Activated B cell treated with CpG ODN at 0.5 μM for 24 hours (primary cell): ENCODE measurements around the gene OR9Q1. TPM values are rescaled to one million over a fixed set of nuclear protein-coding genes. Genes with fewer than 3 reads are reported as not detected.

Experiments
- ATAC-seq: fragments of 200-7000 bp; cut with Tn5 transposase; one replicate; pipeline ENCODE4 v1.10.0; 2021; ENCODE audit warnings: low read depth, mild to moderate bottlenecking, moderate library complexity
- CTCF ChIA-PET: fragments of 350-600 bp; sonication (Branson Sonifier 250); formaldehyde crosslinking; loops from one replicate; lab custom pipeline; 2021; ENCODE audit warnings: antibody characterized with exemption; lab: Charles Lee
- POLR2A ChIA-PET: fragments of 350-600 bp; sonication (Branson Sonifier 250); formaldehyde crosslinking; loops from one replicate; lab custom pipeline; 2021; ENCODE audit warnings: antibody characterized with exemption; lab: Charles Lee
- DNase-seq: peaks from one replicate; pipeline ENCODE4 v3.0.0; 2022
- H3K27ac Mint-ChIP-seq: one replicate; pipeline ENCODE4 v1.8.0; 2020; ENCODE audit warnings: mixed read lengths
- H3K27me3 Mint-ChIP-seq: one replicate; pipeline ENCODE4 v1.8.0; 2021; ENCODE audit warnings: mixed read lengths
- H3K36me3 Mint-ChIP-seq: one replicate; pipeline ENCODE4 v1.8.0; 2021; ENCODE audit warnings: low read depth, mixed read lengths
- H3K4me1 Mint-ChIP-seq: one replicate; pipeline ENCODE4 v1.8.0; 2021; ENCODE audit warnings: mixed read lengths
- H3K4me3 Mint-ChIP-seq: one replicate; pipeline ENCODE4 v1.8.0; 2020; ENCODE audit warnings: mild to moderate bottlenecking, mixed read lengths
- H3K9me3 Mint-ChIP-seq: one replicate; pipeline ENCODE4 v1.8.0; 2020; ENCODE audit warnings: mixed read lengths
- CTCF ChIP-seq: fragments of 200-600 bp; IDR thresholded peaks from one replicate; pipeline ENCODE4 v1.8.0; 2022; ENCODE audit warnings: antibody characterized with exemption, mild to moderate bottlenecking
- intact Hi-C: fragments of 100-400 bp; cut with micrococcal nuclease; formaldehyde crosslinking; loops from one replicate; pipeline ENCODE4 v1.15.1; 2024
- total RNA-seq: library from RNA; stranded (reverse); gene quantifications from 2 replicates; pipeline ENCODE4 v1.2.3, GENCODE V29; 2022

The OR9Q1 gene
- total RNA-seq, 1 donor from 2014 or later, result not detected

GRCh38 chr11:58188770-58189169, 165.1 kb downstream of the OR9Q1 start, which contains the start of gene OR9Q2:
Gene OR9Q2, plus strand, starts transcription at chr11:58189070. Its CDS starts 1,421 bp downstream, at chr11:58190491.
- no peak for TF ChIP-seq CTCF
- CTCF ChIA-PET, result no interaction called here
- H3K27ac Mint-ChIP-seq, result no peak within 1 kb of the TSS

GRCh38 chr11:58192229-58192628, 168.5 kb downstream of the OR9Q1 start:
- Mint-ChIP-seq H3K4me1 (no peaks in the 10 kb centered on the region), H3K4me3 (no peak overlapping the region), H3K27me3 (no peaks in the 10 kb centered on the region), H3K9me3 (no peaks in the 10 kb centered on the region), H3K36me3 (no peaks in the 10 kb centered on the region), H3K27ac (no peak overlapping the region)
- CTCF ChIA-PET, result no interaction called here
- no peak for TF ChIP-seq CTCF
- ATAC-seq (no peak), DNase-seq (no peak)
- POLR2A ChIA-PET, result no interaction called here
- intact Hi-C loops, result no loop called here

More at GRCh38 chr11:58188770-58189169, 165.1 kb downstream of the OR9Q1 start, which contains the start of gene OR9Q2:
- H3K4me1 Mint-ChIP-seq, result no peaks in the 10 kb centered on the region
- H3K27me3 Mint-ChIP-seq, result no peaks in the 10 kb centered on the region
- ATAC-seq, result no peak
- H3K4me3 Mint-ChIP-seq, result no peak within 1 kb of the TSS
- DNase-seq, result no peak
- no peaks in the 10 kb centered on the region for H3K36me3 Mint-ChIP-seq
- H3K9me3 Mint-ChIP-seq, result no peaks in the 10 kb centered on the region
- POLR2A ChIA-PET, result no interaction called here
- intact Hi-C loops, result no loop called here

- intact Hi-C loops, result no loop called here
- H3K4me3 Mint-ChIP-seq, result no peak overlapping the region
- POLR2A ChIA-PET, result no interaction called here
- H3K9me3 Mint-ChIP-seq, result peaks cover 4% of the 10 kb centered on the region
- no peak for TF ChIP-seq CTCF
- DNase-seq (no peak), ATAC-seq (no peak)
- H3K4me1 Mint-ChIP-seq, result no peaks in the 10 kb centered on the region
- H3K36me3 Mint-ChIP-seq, result no peaks in the 10 kb centered on the region
- CTCF ChIA-PET, result no interaction called here
- H3K27me3 Mint-ChIP-seq, result no peaks in the 10 kb centered on the region
- H3K27ac Mint-ChIP-seq, result no peak overlapping the region
Observed at GRCh38 chr11:58193391-58193790, 169.7 kb downstream of the OR9Q1 start.

GRCh38 chr11:58195939-58196338, 172.3 kb downstream of the OR9Q1 start:
- Mint-ChIP-seq H3K4me3 (no peak overlapping the region), H3K4me1 (no peaks in the 10 kb centered on the region), H3K27ac (no peak overlapping the region), H3K27me3 (no peaks in the 10 kb centered on the region), H3K36me3 (no peaks in the 10 kb centered on the region), H3K9me3 (peaks cover 4% of the 10 kb centered on the region)
- ATAC-seq, result no peak
- POLR2A ChIA-PET, result no interaction called here
- DNase-seq, result no peak
- CTCF ChIA-PET, result no interaction called here
- no peak for TF ChIP-seq CTCF
- intact Hi-C loops, result no loop called here

GRCh38 chr11:58199271-58199670, 175.6 kb downstream of the OR9Q1 start:
- H3K9me3 Mint-ChIP-seq, result peaks cover 4% of the 10 kb centered on the region
- no peak overlapping the region for H3K27ac Mint-ChIP-seq
- CTCF ChIA-PET, result no interaction called here
- no peak for ATAC-seq
- no peaks in the 10 kb centered on the region for H3K4me1 Mint-ChIP-seq
- intact Hi-C loops, result no loop called here
- POLR2A ChIA-PET, result no interaction called here
- no peak overlapping the region for H3K4me3 Mint-ChIP-seq
- no peaks in the 10 kb centered on the region for H3K36me3 Mint-ChIP-seq
- no peak for DNase-seq
- TF ChIP-seq CTCF, result no peak
- no peaks in the 10 kb centered on the region for H3K27me3 Mint-ChIP-seq
